ENCODE measurements around the gene POLR2J3.
"Not testable (repeated sequence)": the region's sequence is repeated elsewhere in the genome, so short reads cannot be mapped to it uniquely, and the experiment has no call there.

GRCh38 chr7:102543596-102543995 is 28.8 kb downstream of the POLR2J3 start, which contains the start of gene UPK3BL2:
- TF ChIP-seq CTCF, POLR2A (IDR thresholded peaks at IDR 0.05): not testable (repeated sequence)

Measured in stomach (tissue), 4 donors.